ENCODE data around the gene KRTAP5-2.

DNA sequence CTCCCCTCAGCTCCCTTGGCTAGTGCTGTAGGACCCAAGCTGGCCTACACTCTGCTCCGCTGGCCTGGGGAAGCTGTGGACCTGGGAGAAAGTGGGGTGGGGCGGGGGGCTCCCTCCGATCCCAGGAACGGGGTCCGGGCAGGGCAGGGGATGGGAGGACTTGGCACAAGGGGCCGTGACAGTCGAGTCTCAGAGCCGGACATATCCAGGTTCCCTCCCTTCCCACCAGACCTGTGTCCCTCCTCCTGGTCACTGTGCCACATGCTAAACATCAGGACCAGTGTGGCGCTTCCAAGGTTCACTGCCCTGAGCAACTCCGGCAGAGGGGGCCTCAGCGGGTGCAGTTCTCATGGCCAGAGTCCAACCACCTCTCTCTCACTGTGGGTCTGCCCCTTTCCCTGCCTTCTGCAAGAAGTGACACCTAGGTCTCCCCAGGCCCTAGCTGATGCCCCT, 28.1 kb downstream of the KRTAP5-2 start:
- TF ChIP-seq EZH2phosphoT487 (IDR thresholded peaks at IDR 0.05; ENCODE audit: insufficient read depth, low read depth) = no peak
- no peak for TF ChIP-seq EZH2 (IDR thresholded peaks at IDR 0.05; ENCODE audit: insufficient read depth, poor library complexity, severe bottlenecking)
